Transverse colon (tissue), 4 donors: Measurements from ENCODE around the gene CASP9.

Experiments
- EP300 ChIP-seq: sonication (generic); formaldehyde crosslinking; IDR thresholded peaks from one replicate; pipeline ENCODE4 v1.6.1; 2017; ENCODE audit warnings: antibody characterized with exemption, low read depth
- POLR2A ChIP-seq: fragments of 450-650 bp; IDR thresholded peaks from one replicate; pipeline ENCODE4 v1.6.1; 2016; ENCODE audit warnings: antibody characterized with exemption, mild to moderate bottlenecking, moderate library complexity
- POLR2AphosphoS5 ChIP-seq, 3 donors: sonication (generic); formaldehyde crosslinking; IDR thresholded peaks; one replicate each; pipeline ENCODE4 v1.6.1; 2016; ENCODE audit warnings: antibody characterized with exemption in 3 of 3
- TF ChIP-seq, protein P1 (sequence below), 5 experiments: fragments of 200-600 bp in 3 of 5; fragments of 450-650 bp in 2 of 5; sonication (generic) in 3 of 5; IDR thresholded peaks; 1 replicate in 2 of 5; 2 replicates in 3 of 5; pipeline ENCODE4 v1.5.1; 2016 to 2017; ENCODE audit warnings: antibody characterized with exemption in 5 of 5, inconsistent platforms in 3 of 5, mild to moderate bottlenecking in 2 of 5, moderate library complexity in 1 of 5

DNA sequence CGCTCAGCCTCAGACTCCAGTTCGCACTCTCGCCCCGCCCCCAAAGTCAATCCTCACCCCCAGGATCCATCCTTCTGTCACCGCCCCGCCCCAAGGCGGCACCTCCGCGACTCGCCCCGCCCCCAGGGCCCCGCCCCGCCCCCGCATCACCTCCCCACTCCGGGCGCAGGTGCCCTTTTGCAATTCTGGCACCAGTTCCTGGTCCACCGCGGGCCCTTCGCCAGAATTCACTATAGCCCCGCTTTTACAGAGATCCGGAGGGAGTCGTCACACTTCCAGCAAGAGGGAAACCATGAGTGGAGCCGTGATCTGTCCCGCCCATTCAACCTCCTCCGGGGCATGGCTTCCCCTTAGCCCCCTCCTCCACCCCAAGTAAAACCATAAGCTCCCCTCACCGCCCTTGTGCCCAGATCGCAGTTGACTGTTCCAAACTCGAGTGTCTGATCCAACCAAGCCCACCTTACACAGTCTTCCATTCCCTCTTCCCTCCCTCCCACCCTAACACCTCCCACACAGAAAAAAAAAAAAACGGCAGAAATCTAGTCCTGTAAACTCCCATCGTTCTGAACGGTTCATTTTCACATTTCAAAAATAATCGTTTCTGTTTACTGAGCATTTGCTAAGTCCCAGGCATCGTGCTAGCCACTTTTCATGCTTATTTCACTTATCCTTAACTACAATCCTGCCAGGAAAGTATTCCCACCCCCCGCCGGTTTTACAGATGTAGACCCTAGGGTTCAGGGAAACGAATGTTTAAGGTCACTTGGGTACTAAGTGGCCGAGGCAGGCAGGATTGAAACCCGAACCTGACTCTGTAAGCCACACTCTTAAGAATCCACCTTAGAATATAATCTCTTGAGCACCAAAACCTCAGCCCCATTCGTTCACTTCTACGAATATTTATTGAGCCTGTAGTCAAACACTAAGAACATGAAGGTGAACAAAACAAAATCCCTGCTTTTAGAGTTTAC, 1.3 kb upstream of the CASP9 start:
- TF ChIP-seq, protein P1, sequence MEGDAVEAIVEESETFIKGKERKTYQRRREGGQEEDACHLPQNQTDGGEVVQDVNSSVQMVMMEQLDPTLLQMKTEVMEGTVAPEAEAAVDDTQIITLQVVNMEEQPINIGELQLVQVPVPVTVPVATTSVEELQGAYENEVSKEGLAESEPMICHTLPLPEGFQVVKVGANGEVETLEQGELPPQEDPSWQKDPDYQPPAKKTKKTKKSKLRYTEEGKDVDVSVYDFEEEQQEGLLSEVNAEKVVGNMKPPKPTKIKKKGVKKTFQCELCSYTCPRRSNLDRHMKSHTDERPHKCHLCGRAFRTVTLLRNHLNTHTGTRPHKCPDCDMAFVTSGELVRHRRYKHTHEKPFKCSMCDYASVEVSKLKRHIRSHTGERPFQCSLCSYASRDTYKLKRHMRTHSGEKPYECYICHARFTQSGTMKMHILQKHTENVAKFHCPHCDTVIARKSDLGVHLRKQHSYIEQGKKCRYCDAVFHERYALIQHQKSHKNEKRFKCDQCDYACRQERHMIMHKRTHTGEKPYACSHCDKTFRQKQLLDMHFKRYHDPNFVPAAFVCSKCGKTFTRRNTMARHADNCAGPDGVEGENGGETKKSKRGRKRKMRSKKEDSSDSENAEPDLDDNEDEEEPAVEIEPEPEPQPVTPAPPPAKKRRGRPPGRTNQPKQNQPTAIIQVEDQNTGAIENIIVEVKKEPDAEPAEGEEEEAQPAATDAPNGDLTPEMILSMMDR (IDR thresholded peaks at IDR 0.05), result no peak
- TF ChIP-seq POLR2A (peak; percentile 57), EP300 (no peak), POLR2AphosphoS5 (IDR thresholded peaks at IDR 0.05) (peak; percentile 43 to 75 (median 46))
